ENCODE measurements around the gene NCAPH2.

Gene NCAPH2

DNA sequence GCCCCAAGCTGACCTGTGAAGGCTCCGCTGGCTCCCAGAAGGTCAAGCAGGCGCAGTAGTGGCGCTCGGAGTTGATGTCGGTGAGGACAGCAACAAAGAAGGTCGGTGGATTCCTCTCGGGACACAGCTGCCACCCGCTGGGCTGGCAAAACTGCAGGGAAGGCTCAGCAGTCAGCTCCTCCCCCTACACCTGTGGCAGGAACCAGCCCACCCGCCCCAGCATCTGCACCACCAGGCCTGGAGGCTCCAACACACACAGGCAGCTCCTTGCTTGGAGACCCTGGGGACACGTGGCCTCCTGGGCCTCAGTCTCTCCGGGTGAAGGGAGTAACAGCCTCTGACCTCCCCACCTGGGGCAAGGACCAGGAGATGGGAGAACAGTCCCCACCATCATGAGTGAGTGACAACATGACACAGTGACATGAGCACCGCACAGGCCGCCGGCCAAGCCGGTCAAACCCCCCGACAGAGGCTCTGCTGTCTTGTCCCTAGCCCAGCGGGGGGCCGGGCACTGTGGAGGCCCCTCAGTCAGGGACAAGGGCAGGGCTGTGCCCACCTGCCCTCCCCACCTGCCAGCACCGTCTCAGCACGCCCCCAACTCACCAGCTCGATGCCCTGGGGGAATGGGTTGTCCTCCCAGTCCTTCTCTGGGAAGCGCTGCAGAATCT is 40.1 kb upstream of the NCAPH2 start:
- WGBS, 2 experiments (ENCODE audit: insufficient coverage in 2 of 2) = 92 to 93% methylated on average over 17 to 22 of the region's 22 CpGs
- Histone ChIP-seq H3K36me3 (ENCODE audit: control insufficient read depth, insufficient read depth, low read length) (peaks cover 56% of the 10 kb centered on the region), H3K27ac (ENCODE audit: low read depth, low read length, severe bottlenecking) (no peak overlapping the region), H3K4me1 (ENCODE audit: control insufficient read depth, insufficient read depth, low read length, poor library complexity, severe bottlenecking) (peaks cover 22% of the 10 kb centered on the region), H3K4me3 (ENCODE audit: extremely low read depth, insufficient read depth, low read length, poor library complexity, severe bottlenecking) (no peak overlapping the region), H3K9me3 (ENCODE audit: control insufficient read depth, low read length) (no peaks in the 10 kb centered on the region)

DNA sequence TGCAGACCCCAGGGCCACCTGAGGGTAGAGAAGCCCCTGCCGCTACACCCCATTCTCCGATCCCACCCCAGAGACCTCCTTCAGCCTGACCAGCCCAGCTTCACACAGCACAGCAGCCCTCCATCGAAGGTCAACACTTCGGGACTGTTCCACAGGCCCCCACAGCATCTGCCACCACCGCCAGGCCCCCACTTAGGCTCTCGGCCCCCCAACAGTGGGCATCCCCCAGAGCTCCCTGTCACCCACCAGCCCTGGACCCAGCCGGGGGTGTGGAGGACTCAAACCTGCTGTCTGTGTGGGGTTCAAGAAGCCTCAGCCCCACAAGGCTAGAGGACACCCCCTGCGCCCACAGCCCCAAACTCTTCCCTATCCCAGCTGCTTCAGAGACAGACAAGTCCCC is 39.4 kb upstream of the NCAPH2 start:
- no peak overlapping the region for H3K4me3 ChIP-seq (ENCODE audit: extremely low read depth, insufficient read depth, low read length, poor library complexity, severe bottlenecking)
- no peaks in the 10 kb centered on the region for H3K9me3 ChIP-seq (ENCODE audit: control insufficient read depth, low read length)
- H3K4me1 ChIP-seq (ENCODE audit: control insufficient read depth, insufficient read depth, low read length, poor library complexity, severe bottlenecking) = peaks cover 25% of the 10 kb centered on the region
- H3K27ac ChIP-seq (ENCODE audit: low read depth, low read length, severe bottlenecking) = no peak overlapping the region
- 90 to 91% methylated on average over 2 to 6 of the region's 8 CpGs for WGBS, 2 experiments (ENCODE audit: insufficient coverage in 2 of 2)
- peaks cover 54% of the 10 kb centered on the region for H3K36me3 ChIP-seq (ENCODE audit: control insufficient read depth, insufficient read depth, low read length)

DNA sequence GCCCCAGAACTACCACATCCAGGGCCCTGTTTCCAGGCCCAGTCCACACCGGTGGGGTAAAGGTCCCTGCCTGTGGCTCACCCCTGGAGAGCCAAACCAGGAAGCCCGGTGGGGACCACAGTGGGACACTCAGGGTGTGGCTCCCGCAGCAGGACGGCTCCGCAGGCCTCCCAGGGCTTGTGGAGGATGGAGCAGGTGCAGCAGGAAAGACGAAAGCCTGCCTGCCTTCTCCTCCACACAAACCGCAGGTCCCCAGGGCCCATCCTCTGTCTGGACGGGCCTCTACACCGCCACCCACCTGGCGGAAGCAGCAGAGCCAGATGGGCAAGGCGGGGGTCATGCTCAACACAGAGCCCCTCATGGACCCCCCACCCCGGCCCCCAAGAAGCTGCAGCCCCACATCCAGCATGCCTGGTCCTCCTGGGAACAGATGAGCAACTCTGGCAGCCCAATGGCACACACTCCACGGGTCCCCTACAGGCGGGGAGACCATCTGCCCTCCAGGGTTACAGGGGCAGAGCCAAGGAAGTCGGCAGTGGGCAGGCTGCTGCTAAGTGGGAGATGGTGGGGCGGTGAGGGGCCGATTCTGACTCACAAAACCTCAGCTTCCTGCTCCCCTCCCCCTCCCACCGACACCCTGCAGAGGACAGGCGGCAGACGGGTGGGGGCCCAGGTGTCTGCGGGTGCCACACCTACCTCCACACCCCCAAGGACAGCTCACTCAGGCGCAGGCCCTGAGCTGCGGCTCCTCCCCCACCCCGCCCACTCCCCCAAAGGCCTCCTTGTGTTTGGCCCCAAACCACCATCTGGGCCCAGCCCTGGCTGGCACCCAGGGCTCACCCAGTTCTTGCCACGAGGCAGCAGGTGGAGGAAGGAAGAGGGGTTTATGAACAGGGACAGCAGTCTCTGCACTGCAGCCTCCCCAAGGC is 38.4 kb upstream of the NCAPH2 start:
- Histone ChIP-seq H3K4me3 (ENCODE audit: extremely low read depth, insufficient read depth, low read length, poor library complexity, severe bottlenecking) (no peak overlapping the region), H3K4me1 (ENCODE audit: control insufficient read depth, insufficient read depth, low read length, poor library complexity, severe bottlenecking) (peaks cover 25% of the 10 kb centered on the region), H3K27ac (ENCODE audit: low read depth, low read length, severe bottlenecking) (no peak overlapping the region), H3K9me3 (ENCODE audit: control insufficient read depth, low read length) (no peaks in the 10 kb centered on the region), H3K36me3 (ENCODE audit: control insufficient read depth, insufficient read depth, low read length) (peaks cover 44% of the 10 kb centered on the region)
- 57 to 75% methylated on average over 11 to 15 of the region's 25 CpGs for WGBS, 2 experiments (ENCODE audit: insufficient coverage in 2 of 2)

DNA sequence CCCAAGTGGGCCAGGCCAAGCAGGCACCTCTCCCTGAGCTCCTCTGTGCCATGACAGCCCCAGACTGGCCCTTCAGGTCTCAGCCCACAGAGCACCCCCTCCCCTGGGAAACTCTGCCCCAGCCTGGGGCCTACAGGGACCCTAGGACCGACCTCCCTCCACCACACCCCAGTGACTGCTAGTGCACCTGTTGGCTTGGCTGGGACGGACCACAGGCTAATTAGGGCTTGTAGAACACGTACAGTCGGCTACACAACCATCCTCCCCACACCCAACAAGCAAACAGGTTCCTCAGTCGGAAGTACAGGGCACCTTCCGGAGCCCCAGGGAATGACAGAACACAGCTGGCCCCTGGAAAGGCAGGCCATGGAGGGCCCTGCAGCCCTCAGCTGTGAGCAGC is 37.5 kb upstream of the NCAPH2 start:
- Histone ChIP-seq H3K9me3 (ENCODE audit: control insufficient read depth, low read length) (no peaks in the 10 kb centered on the region), H3K36me3 (ENCODE audit: control insufficient read depth, insufficient read depth, low read length) (peaks cover 35% of the 10 kb centered on the region), H3K27ac (ENCODE audit: low read depth, low read length, severe bottlenecking) (no peak overlapping the region), H3K4me1 (ENCODE audit: control insufficient read depth, insufficient read depth, low read length, poor library complexity, severe bottlenecking) (peaks cover 30% of the 10 kb centered on the region), H3K4me3 (ENCODE audit: extremely low read depth, insufficient read depth, low read length, poor library complexity, severe bottlenecking) (no peak overlapping the region)
- 80 to 81% methylated on average over 3 to 5 of the region's 6 CpGs for WGBS, 2 experiments (ENCODE audit: insufficient coverage in 2 of 2)

DNA sequence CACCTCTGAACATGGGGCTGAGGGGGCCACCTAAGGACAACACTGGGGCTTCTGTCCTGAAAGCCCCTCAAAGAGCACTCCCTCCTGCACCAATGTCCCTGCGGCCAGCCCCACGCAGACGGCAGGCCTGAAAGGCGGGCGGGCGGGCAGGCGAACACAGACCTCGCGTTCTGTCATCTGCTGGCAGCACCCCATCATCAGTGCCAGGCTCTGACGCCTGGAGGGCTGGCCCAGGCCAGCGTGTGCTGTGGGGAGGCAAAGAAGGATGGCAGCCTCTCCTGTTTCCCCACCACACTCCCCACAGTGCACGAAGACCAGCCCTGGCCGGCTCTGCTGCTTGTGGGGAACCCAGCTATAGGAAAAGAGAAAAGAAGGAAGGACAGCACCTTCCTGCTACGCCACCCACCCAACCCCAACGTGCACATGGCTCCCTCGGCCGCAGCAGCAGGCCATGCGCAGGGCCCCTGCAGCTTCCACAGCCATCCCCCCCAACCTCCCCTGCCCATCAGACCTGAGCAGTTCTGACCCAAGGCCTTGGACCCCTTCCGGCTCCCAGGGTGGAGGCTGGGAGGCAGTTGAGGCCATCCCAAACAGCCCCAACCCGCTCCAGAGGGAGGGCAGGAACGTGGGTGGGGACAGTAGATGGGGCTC is 36.7 kb upstream of the NCAPH2 start:
- no peaks in the 10 kb centered on the region for H3K9me3 ChIP-seq (ENCODE audit: control insufficient read depth, low read length)
- H3K36me3 ChIP-seq (ENCODE audit: control insufficient read depth, insufficient read depth, low read length) = peaks cover 27% of the 10 kb centered on the region
- no peak overlapping the region for H3K27ac ChIP-seq (ENCODE audit: low read depth, low read length, severe bottlenecking)
- WGBS, 2 experiments (ENCODE audit: insufficient coverage in 2 of 2) = 88 to 91% methylated on average over 12 to 14 of the region's 21 CpGs
- H3K4me1 ChIP-seq (ENCODE audit: control insufficient read depth, insufficient read depth, low read length, poor library complexity, severe bottlenecking) = peaks cover 30% of the 10 kb centered on the region
- H3K4me3 ChIP-seq (ENCODE audit: extremely low read depth, insufficient read depth, low read length, poor library complexity, severe bottlenecking) = no peak overlapping the region

DNA sequence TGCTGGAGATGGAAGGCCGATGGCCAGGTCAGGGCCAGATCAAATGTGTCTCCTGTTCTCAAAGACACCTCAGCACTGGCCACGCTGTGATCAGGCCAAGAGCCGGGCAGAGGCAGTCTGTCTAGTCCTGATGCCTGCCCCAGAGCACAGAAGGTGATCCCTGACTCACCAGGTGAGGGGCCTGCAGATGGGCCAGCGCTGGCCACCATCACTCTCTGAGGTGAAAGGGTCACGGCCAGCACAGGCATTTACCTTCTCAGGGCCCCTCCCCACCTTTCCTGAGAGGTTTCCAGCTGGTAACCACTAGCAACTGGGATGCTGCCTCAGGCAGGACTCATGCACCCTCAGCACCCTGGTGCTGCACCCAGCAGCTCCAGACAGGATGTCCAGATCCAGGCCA is 36.1 kb upstream of the NCAPH2 start:
- peaks cover 30% of the 10 kb centered on the region for H3K4me1 ChIP-seq (ENCODE audit: control insufficient read depth, insufficient read depth, low read length, poor library complexity, severe bottlenecking)
- peaks cover 20% of the 10 kb centered on the region for H3K36me3 ChIP-seq (ENCODE audit: control insufficient read depth, insufficient read depth, low read length)
- 84% methylated on average over 5 of the region's 5 CpGs for WGBS, 2 experiments (ENCODE audit: insufficient coverage in 2 of 2)
- no peak overlapping the region for H3K27ac ChIP-seq (ENCODE audit: low read depth, low read length, severe bottlenecking)
- H3K4me3 ChIP-seq (ENCODE audit: extremely low read depth, insufficient read depth, low read length, poor library complexity, severe bottlenecking) = no peak overlapping the region
- H3K9me3 ChIP-seq (ENCODE audit: control insufficient read depth, low read length) = no peaks in the 10 kb centered on the region

DNA sequence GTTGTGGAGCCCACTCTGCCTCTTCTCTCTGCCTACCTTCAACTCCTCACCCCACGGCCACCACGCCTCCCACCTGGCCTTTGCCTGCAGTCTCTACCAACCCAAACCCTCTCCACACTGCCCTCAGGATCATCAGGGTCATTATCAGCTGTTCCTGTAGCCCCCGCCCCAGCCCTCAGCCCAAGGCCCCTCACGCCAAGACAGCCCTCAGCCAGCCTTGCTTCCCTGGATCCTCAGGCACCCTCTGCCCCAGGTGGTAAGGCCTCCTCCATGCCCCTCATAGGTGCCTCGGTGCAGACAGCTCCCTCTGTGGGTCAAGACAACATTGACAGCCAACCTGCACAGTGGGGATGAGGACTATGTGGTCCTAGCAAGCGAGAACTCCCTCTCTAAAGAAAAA is 34.9 kb upstream of the NCAPH2 start:
- no peak overlapping the region for H3K4me3 ChIP-seq (ENCODE audit: extremely low read depth, insufficient read depth, low read length, poor library complexity, severe bottlenecking)
- H3K9me3 ChIP-seq (ENCODE audit: control insufficient read depth, low read length) = no peaks in the 10 kb centered on the region
- peaks cover 30% of the 10 kb centered on the region for H3K4me1 ChIP-seq (ENCODE audit: control insufficient read depth, insufficient read depth, low read length, poor library complexity, severe bottlenecking)
- WGBS, 2 experiments (ENCODE audit: insufficient coverage in 2 of 2) = 85 to 98% methylated on average over 3 to 6 of the region's 6 CpGs
- H3K27ac ChIP-seq (ENCODE audit: low read depth, low read length, severe bottlenecking) = no peak overlapping the region
- peaks cover 10% of the 10 kb centered on the region for H3K36me3 ChIP-seq (ENCODE audit: control insufficient read depth, insufficient read depth, low read length)

DNA sequence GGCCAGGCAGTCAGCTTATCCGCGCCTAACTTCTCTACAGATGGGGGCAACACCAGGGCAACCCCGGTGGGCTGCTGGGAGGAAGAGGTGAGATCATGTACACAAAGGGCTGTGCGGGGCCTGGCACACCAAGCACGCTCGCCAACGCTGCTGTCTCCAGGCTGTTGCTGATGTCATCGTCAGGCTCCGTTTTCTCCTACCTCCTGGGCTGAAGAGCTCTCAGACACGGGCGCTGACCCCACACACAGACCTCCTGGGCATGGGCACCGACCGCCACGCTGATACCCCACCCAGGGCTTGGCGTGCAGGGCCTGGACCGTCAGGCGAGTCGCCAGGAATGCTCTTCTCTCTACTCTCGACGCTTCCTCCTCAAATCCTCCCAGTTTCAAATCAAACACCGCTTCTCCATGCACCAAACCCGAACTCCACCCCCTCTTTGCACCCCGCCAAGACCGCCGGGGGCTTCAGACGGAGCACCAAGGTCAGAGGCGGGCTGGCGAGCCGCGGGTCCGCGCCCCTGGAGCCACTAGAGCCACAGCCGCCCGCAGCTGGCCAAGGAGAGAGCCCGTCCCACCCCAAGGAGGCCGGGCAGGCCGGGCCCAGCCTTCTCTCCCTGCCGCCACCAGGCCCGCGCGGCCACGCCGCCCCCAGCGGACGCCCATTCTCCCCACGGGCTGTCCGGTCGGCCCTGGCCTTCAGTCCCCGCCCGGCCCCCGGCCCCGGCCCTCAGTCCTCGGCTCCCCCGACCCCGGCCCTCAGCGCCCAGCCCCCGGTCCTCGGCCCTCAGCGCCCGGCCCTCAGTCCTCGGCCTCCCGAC is 34.0 kb upstream of the NCAPH2 start:
- Histone ChIP-seq H3K4me3 (ENCODE audit: extremely low read depth, insufficient read depth, low read length, poor library complexity, severe bottlenecking) (peak overlapping the region; percentile 67), H3K4me1 (ENCODE audit: control insufficient read depth, insufficient read depth, low read length, poor library complexity, severe bottlenecking) (peaks cover 30% of the 10 kb centered on the region), H3K36me3 (ENCODE audit: control insufficient read depth, insufficient read depth, low read length) (peaks cover 10% of the 10 kb centered on the region), H3K9me3 (ENCODE audit: control insufficient read depth, low read length) (no peaks in the 10 kb centered on the region), H3K27ac (ENCODE audit: low read depth, low read length, severe bottlenecking) (no peak overlapping the region)
- 11 to 21% methylated on average over 44 to 55 of the region's 62 CpGs for WGBS, 2 experiments (ENCODE audit: insufficient coverage in 2 of 2)

DNA sequence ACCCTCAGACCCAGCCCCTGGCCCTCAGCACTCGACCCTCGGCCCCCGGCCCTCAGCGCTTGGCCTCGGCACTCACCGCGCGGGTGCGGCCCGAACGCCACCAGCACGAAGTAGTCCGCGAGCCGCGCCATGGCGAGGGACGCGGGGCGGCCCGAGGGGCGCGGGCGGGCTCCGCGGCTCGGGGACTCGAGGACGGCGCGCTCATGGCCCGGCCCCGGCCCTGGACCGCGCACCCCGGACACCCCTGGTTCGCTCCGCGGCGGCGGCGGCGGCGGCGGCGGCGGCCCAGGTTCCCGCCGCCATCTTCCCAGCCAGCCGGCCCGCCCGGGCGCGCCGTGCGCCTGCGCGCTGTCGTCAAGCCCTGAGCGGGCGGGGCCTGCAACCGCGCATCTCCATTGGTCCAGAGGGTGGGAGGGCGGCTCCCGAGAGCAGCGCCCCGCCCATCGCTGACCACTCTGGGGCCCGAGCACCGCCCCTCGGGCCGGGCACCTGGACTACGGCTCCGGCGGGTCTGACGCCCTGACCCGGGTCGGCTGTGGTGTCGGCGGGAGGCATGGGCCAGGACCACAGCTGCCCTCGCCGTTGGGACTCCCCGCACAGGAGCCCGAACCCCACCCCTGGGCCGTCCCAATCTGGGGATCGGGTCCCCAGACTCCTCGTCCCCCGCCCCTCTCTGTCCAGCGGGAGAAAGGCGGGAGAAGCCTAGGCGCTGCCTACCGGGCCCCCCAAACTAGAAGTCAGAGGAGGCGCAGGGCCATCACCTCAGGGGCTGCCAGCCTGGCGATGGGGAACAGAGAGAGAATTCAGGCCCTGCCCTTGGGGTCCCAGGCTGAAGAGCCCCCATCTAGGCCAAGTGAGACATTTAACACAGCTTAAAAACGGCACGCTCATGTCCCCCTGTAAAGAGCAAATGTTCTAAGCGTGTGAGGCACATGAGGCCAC is 33.0 kb upstream of the NCAPH2 start, which contains the start of gene SBF1:
SBF1 (minus strand) TSS at position 326 of the 942 bp plus-strand sequence; CDS start at position 131, 195 bp downstream.
- H3K4me3 ChIP-seq (ENCODE audit: extremely low read depth, insufficient read depth, low read length, poor library complexity, severe bottlenecking) = peak within 1 kb of the TSS; percentile 67
- H3K9me3 ChIP-seq (ENCODE audit: control insufficient read depth, low read length) = no peaks in the 10 kb centered on the region
- peaks cover 21% of the 10 kb centered on the region for H3K4me1 ChIP-seq (ENCODE audit: control insufficient read depth, insufficient read depth, low read length, poor library complexity, severe bottlenecking)
- H3K36me3 ChIP-seq (ENCODE audit: control insufficient read depth, insufficient read depth, low read length) = peaks cover 10% of the 10 kb centered on the region
- WGBS, 2 experiments (ENCODE audit: insufficient coverage in 2 of 2) = 6 to 7% methylated on average over 58 to 87 of the region's 97 CpGs
- H3K27ac ChIP-seq (ENCODE audit: low read depth, low read length, severe bottlenecking) = no peak within 1 kb of the TSS

Measured in mesodermal cell (in vitro differentiated cells).